HepG2 (cell line): Measurements from ENCODE around the gene SAMD14. TPM values are rescaled to one million over a fixed set of nuclear protein-coding genes. Genes with fewer than 3 reads are reported as not detected.

Experiments
- ATAC-seq: fragments of 200-7000 bp; cut with Tn5 transposase; 3 replicates; pipeline ENCODE4 v1.9.1; 2020; ENCODE audit warnings: mild to moderate bottlenecking, moderate library complexity
- BruUV-seq: library from RNA; stranded (reverse); fragments of 400-500 nt; replicated peaks from 2 replicates; lab custom pipeline; 2021; lab: Mats Ljungman, UMichigan
- CTCF ChIA-PET: fragments of 300-600 bp; formaldehyde crosslinking; extraction: SDS; loops from one replicate; lab custom pipeline; 2021; ENCODE audit warnings: low total read pairs, inconsistent platforms, low intra/inter-chr PET ratio; lab: Yijun Ruan, JAX
- POLR2A ChIA-PET: fragments of 350-600 bp; sonication (Branson Sonifier 250); formaldehyde crosslinking; loops from one replicate; lab custom pipeline; 2020; ENCODE audit warnings: antibody characterized with exemption, inconsistent platforms; lab: Yijun Ruan, JAX
- DNase-seq: peaks from one replicate; pipeline ENCODE4 v3.0.0-alpha.2; 2015; ENCODE audit warnings: low spot score
- FAIRE-seq: peaks from 3 replicates; lab custom pipeline; 2011; peaks lifted over from hg19 to GRCh38; lab: Jason Lieb, UNC
- H2AFZ ChIP-seq: one replicate; pipeline ENCODE4 v1.6.1; 2011; ENCODE audit warnings: low read length, inconsistent platforms
- H3K27ac ChIP-seq: fragments of 300-600 bp; 3 replicates; pipeline ENCODE4 v1.8.0; 2011; ENCODE audit warnings: mixed run types, mild to moderate bottlenecking, mixed read lengths, low read length, inconsistent platforms; ENCODE audit not compliant: insufficient read depth; ENCODE audit errors: extremely low read length
- H3K27me3 ChIP-seq, 2 experiments: fragments of 200-600 bp in 1 of 2; 2 replicates in 1 of 2; 3 replicates in 1 of 2; pipeline versions ENCODE4 v1.6.0 to v1.8.0; 2011; ENCODE audit warnings: low read length in 2 of 2, mild to moderate bottlenecking in 2 of 2, moderate library complexity in 2 of 2, inconsistent platforms in 1 of 2; ENCODE audit not compliant: insufficient read depth in 2 of 2, control insufficient read depth in 1 of 2
- H3K36me3 ChIP-seq, 2 experiments: fragments of 200-600 bp in 1 of 2; replicated peaks in 1 of 2; 2 replicates in 1 of 2; 3 replicates in 1 of 2; pipeline versions ENCODE4 v1.5.1 to v1.8.0; 2011; ENCODE audit warnings: low read length in 2 of 2, inconsistent platforms in 1 of 2; ENCODE audit not compliant: insufficient read depth in 2 of 2, control insufficient read depth in 1 of 2
- H3K4me1 ChIP-seq: 2 replicates; pipeline ENCODE4 v1.5.1; 2012; ENCODE audit warnings: low read length, inconsistent platforms; ENCODE audit not compliant: insufficient read depth
- H3K4me2 ChIP-seq: 2 replicates; pipeline ENCODE4 v1.6.0; 2011; ENCODE audit warnings: low read depth, low read length, inconsistent platforms
- H3K4me3 ChIP-seq, 3 experiments: fragments of 200-600 bp in 1 of 3; sonication (generic), shearing (Covaris generic) in 1 of 3; replicated peaks in 1 of 3; 2 replicates each; pipeline ENCODE4 v1.5.1; 2011 to 2016; ENCODE audit warnings: low read length in 3 of 3, inconsistent platforms in 2 of 3, low read depth in 2 of 3, mild to moderate bottlenecking in 2 of 3, control low read depth in 1 of 3, mixed read lengths in 1 of 3; ENCODE audit not compliant: insufficient read depth in 1 of 3
- H3K79me2 ChIP-seq: one replicate; pipeline ENCODE4 v1.6.1; 2011; ENCODE audit warnings: low read length, inconsistent platforms; ENCODE audit not compliant: insufficient read depth
- H3K9ac ChIP-seq: 2 replicates; pipeline ENCODE4 v1.6.0; 2011; ENCODE audit warnings: mild to moderate bottlenecking, low read depth, low read length, inconsistent platforms; ENCODE audit not compliant: insufficient read depth
- H3K9me3 ChIP-seq: 2 replicates; pipeline ENCODE4 v1.5.1; 2012; ENCODE audit warnings: mild to moderate bottlenecking, low read length
- H4K20me1 ChIP-seq: 2 replicates; pipeline ENCODE4 v1.6.0; 2011; ENCODE audit warnings: inconsistent platforms, mild to moderate bottlenecking, low read length, moderate library complexity; ENCODE audit not compliant: insufficient read depth
- MED1 ChIP-seq: sonication (generic); formaldehyde crosslinking; IDR thresholded peaks from 2 replicates; pipeline ENCODE4 v1.4.0; 2020; ENCODE audit warnings: missing genetic modification reagents
- SMYD3 ChIP-seq: sonication (generic); formaldehyde crosslinking; IDR thresholded peaks from 2 replicates; pipeline ENCODE4 v1.8.1; 2023; ENCODE audit warnings: mild to moderate bottlenecking, missing genetic modification reagents
- ZBTB1 ChIP-seq: sonication (generic); formaldehyde crosslinking; IDR thresholded peaks from 2 replicates; pipeline ENCODE4 v1.4.0; 2020; ENCODE audit warnings: missing genetic modification reagents, borderline replicate concordance
- ZBTB38 ChIP-seq: sonication (generic); formaldehyde crosslinking; IDR thresholded peaks from 2 replicates; pipeline ENCODE4 v1.5.1; 2020; ENCODE audit warnings: mild to moderate bottlenecking, missing genetic modification reagents
- ZFP36L1 ChIP-seq: sonication (generic); formaldehyde crosslinking; IDR thresholded peaks from 2 replicates; pipeline ENCODE4 v1.8.0; 2022; ENCODE audit warnings: mild to moderate bottlenecking, missing genetic modification reagents, moderate library complexity
- ZNF20 ChIP-seq: sonication (generic); formaldehyde crosslinking; IDR thresholded peaks from 2 replicates; pipeline ENCODE4 v1.4.0; 2020; ENCODE audit warnings: mild to moderate bottlenecking, moderate library complexity, missing genetic modification reagents
- ZNF292 ChIP-seq: sonication (generic); formaldehyde crosslinking; IDR thresholded peaks from 2 replicates; pipeline ENCODE4 v1.8.1; 2022; ENCODE audit warnings: mild to moderate bottlenecking, low read depth, missing genetic modification reagents, borderline replicate concordance
- ZNF326 ChIP-seq: sonication (generic); formaldehyde crosslinking; IDR thresholded peaks from 2 replicates; pipeline ENCODE4 v1.4.0; 2020; ENCODE audit warnings: missing genetic modification reagents, borderline replicate concordance
- WGBS: methylation state at CpG from one replicate; pipeline ENCODE4 v1.1.6; 2017; ENCODE audit warnings: low lambda C conversion rate; 5-methylcytosine and 5-hydroxymethylcytosine counted together
- in situ Hi-C: cut with HindIII; loops from 2 replicates; pipeline ENCODE4 v1.10.0; 2017; ENCODE audit warnings: low pct_unique_long_range_greater_than_20kb; ENCODE audit not compliant: extremely low pct_ligation_motif_present
- intact Hi-C: fragments of 100-400 bp; cut with micrococcal nuclease; formaldehyde crosslinking; loops from one replicate; pipeline ENCODE4 v1.10.0; 2022; ENCODE audit not compliant: unreplicated experiment
- polyA plus RNA-seq, 8 experiments: library from polyadenylated mRNA; depleted of rRNA in 3 of 8; stranded (reverse) in 7 of 8; unstranded in 1 of 8; fragments of >200 nt; fragmentation: Illumina TruSeq in 4 of 8; extraction: Trizol in 4 of 8; gene quantifications; 2 replicates each; pipeline versions ENCODE4 v1.2.1 to v1.2.3, GENCODE V29; 2011 to 2016; ENCODE audit warnings: low read depth in 4 of 8, missing spikeins in 1 of 8, mixed read lengths in 1 of 8; ENCODE audit not compliant: insufficient read depth in 1 of 8
- total RNA-seq, 5 experiments: library from RNA; depleted of rRNA; stranded (reverse); fragments of >200 nt; fragmentation: Illumina TruSeq; extraction: Trizol; gene quantifications; 2 replicates each; pipeline ENCODE4 v1.2.3, GENCODE V29; 2016; ENCODE audit warnings: low read depth in 1 of 5
- TF ChIP-seq, protein P1 (sequence below): sonication (generic); formaldehyde crosslinking; IDR thresholded peaks from 2 replicates; pipeline ENCODE4 v1.8.1; 2023; ENCODE audit warnings: mild to moderate bottlenecking, inconsistent platforms, moderate library complexity, missing genetic modification reagents, borderline replicate concordance
- TF ChIP-seq, protein P2 (sequence below): sonication (generic); formaldehyde crosslinking; IDR thresholded peaks from 2 replicates; pipeline ENCODE4 v1.8.0; 2022; ENCODE audit warnings: mild to moderate bottlenecking, missing genetic modification reagents
- TF ChIP-seq, protein P3 (sequence below): sonication (generic); formaldehyde crosslinking; IDR thresholded peaks from 2 replicates; pipeline ENCODE4 v1.4.0; 2020; ENCODE audit warnings: missing genetic modification reagents
- TF ChIP-seq, protein P4 (sequence below): sonication (generic); formaldehyde crosslinking; IDR thresholded peaks from 2 replicates; pipeline ENCODE4 v1.4.0; 2020; ENCODE audit warnings: missing genetic modification reagents

Gene SAMD14
- total and polyA plus RNA-seq, 2 of the 13 experiments (the other 11 are each of a cell fraction or from before 2014, with no cell fraction given): 0.07 to 0.22 TPM

DNA sequence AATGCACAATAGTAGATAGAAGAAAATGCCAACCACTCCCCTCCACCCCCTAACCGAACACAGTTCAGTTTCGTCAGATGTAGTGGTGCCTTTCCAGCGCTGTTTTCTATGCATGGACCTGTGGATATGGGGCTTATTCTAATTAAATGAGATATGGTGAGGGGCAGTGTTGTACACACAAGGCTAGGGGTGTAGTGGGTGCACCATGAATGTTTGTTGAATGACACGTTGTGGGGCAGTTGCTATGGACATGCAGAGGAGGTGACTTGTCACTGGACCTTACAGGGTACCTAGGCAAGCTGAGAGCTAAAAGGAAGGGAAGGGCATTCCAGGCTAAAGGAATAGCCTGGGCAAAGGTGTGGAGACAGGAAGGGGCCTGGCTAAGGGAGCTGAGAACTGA is 31.4 kb downstream of the SAMD14 start:
- peaks cover 6% of the 10 kb centered on the region for H3K79me2 ChIP-seq
- in situ Hi-C loops: no loop called here
- TF ChIP-seq, protein P1, sequence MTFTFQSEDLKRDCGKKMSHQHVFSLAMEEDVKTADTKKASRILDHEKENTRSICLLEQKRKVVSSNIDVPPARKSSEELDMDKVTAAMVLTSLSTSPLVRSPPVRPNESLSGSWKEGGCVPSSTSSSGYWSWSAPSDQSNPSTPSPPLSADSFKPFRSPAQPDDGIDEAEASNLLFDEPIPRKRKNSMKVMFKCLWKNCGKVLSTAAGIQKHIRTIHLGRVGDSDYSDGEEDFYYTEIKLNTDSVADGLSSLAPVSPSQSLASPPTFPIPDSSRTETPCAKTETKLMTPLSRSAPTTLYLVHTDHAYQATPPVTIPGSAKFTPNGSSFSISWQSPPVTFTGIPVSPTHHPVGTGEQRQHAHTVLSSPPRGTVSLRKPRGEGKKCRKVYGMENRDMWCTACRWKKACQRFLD (CRISPR knock-in tag): no peak
- TF ChIP-seq ZBTB38 (CRISPR knock-in tag): no peak
- TF ChIP-seq SMYD3: no peak
- no peak for TF ChIP-seq MED1 (CRISPR knock-in tag)
- TF ChIP-seq ZNF292: no peak
- TF ChIP-seq, protein P2, sequence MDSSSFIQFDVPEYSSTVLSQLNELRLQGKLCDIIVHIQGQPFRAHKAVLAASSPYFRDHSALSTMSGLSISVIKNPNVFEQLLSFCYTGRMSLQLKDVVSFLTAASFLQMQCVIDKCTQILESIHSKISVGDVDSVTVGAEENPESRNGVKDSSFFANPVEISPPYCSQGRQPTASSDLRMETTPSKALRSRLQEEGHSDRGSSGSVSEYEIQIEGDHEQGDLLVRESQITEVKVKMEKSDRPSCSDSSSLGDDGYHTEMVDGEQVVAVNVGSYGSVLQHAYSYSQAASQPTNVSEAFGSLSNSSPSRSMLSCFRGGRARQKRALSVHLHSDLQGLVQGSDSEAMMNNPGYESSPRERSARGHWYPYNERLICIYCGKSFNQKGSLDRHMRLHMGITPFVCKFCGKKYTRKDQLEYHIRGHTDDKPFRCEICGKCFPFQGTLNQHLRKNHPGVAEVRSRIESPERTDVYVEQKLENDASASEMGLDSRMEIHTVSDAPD (CRISPR knock-in tag): no peak
- no peak for TF ChIP-seq ZNF326 (CRISPR knock-in tag)
- no peak for TF ChIP-seq ZFP36L1
- TF ChIP-seq, protein P3, sequence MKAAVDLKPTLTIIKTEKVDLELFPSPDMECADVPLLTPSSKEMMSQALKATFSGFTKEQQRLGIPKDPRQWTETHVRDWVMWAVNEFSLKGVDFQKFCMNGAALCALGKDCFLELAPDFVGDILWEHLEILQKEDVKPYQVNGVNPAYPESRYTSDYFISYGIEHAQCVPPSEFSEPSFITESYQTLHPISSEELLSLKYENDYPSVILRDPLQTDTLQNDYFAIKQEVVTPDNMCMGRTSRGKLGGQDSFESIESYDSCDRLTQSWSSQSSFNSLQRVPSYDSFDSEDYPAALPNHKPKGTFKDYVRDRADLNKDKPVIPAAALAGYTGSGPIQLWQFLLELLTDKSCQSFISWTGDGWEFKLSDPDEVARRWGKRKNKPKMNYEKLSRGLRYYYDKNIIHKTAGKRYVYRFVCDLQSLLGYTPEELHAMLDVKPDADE (CRISPR knock-in tag): no peak
- TF ChIP-seq ZBTB1: no peak
- TF ChIP-seq, protein P4, sequence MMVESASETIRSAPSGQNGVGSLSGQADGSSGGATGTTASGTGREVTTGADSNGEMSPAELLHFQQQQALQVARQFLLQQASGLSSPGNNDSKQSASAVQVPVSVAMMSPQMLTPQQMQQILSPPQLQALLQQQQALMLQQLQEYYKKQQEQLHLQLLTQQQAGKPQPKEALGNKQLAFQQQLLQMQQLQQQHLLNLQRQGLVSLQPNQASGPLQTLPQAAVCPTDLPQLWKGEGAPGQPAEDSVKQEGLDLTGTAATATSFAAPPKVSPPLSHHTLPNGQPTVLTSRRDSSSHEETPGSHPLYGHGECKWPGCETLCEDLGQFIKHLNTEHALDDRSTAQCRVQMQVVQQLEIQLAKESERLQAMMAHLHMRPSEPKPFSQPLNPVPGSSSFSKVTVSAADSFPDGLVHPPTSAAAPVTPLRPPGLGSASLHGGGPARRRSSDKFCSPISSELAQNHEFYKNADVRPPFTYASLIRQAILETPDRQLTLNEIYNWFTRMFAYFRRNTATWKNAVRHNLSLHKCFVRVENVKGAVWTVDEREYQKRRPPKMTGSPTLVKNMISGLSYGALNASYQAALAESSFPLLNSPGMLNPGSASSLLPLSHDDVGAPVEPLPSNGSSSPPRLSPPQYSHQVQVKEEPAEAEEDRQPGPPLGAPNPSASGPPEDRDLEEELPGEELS (CRISPR knock-in tag): no peak
- no peak for TF ChIP-seq ZNF20 (CRISPR knock-in tag)
- H3K27ac ChIP-seq: no peak overlapping the region
- no TSS peak for BruUV-seq
- no peak for ATAC-seq
- FAIRE-seq: no peak
- 85% methylated on average over 4 of the region's 4 CpGs for whole genome bisulfite sequencing
- H3K9me3 ChIP-seq: no peaks in the 10 kb centered on the region
- H3K36me3 ChIP-seq: peaks cover 0 to 4% of the 10 kb centered on the region in 2 experiments; a peak in 1 of 5 replicates
- no peaks in the 10 kb centered on the region for H3K27me3 ChIP-seq
- H3K4me1 ChIP-seq: peaks cover 55% of the 10 kb centered on the region
- no peaks in the 10 kb centered on the region for H4K20me1 ChIP-seq
- ChIA-PET CTCF (no interaction called here), POLR2A (interaction anchor here (1.2 kb wide), 1 partner anchor 25 kb away, joined by 3 read pairs; no protein-coding TSS in a partner anchor)
- H3K4me3 ChIP-seq: no peak overlapping the region
- no peak overlapping the region for H2AFZ ChIP-seq
- no peak overlapping the region for H3K4me2 ChIP-seq
- DNase-seq: no peak
- intact Hi-C loops: no loop called here
- H3K9ac ChIP-seq: no peak overlapping the region
